ENCODE results near the gene PIGQ.

PIGQ gene

GRCh38 chr16:628321-629061 is 58.7 kb downstream of the PIGQ start:
- DNase-seq (ENCODE audit: low read depth): no peak

- no peak for DNase-seq (ENCODE audit: low read depth)
Observed at GRCh38 chr16:629185-629832, 59.5 kb downstream of the PIGQ start.

- no peak for DNase-seq (ENCODE audit: low read depth)
Observed at GRCh38 chr16:629833-630248, 60.1 kb downstream of the PIGQ start.

- DNase-seq (ENCODE audit: low read depth): no peak
Observed at GRCh38 chr16:630249-630814, 60.6 kb downstream of the PIGQ start.

GRCh38 chr16:630815-631405 is 61.1 kb downstream of the PIGQ start, which contains the start of gene WFIKKN1:
WFIKKN1 (plus strand) TSS chr16:630985; CDS start chr16:631254, 269 bp downstream.
- DNase-seq (ENCODE audit: low read depth): no peak

- no peak for DNase-seq (ENCODE audit: low read depth)
Observed at GRCh38 chr16:631808-632358, 62.1 kb downstream of the PIGQ start.

GRCh38 chr16:632486-633335 is 62.9 kb downstream of the PIGQ start:
- DNase-seq (ENCODE audit: low read depth): no peak

GRCh38 chr16:633336-634050 is 63.7 kb downstream of the PIGQ start:
- DNase-seq (ENCODE audit: low read depth): no peak

All from GM04504 (cell line).